Measurements from ENCODE around the gene VEGFB. TPM values are rescaled to one million over a fixed set of nuclear protein-coding genes. Genes with fewer than 3 reads are reported as not detected.

Gene VEGFB
- total and polyA plus RNA-seq, 7 donors, result 23.4 to 117 (median 94.9) TPM

DNA sequence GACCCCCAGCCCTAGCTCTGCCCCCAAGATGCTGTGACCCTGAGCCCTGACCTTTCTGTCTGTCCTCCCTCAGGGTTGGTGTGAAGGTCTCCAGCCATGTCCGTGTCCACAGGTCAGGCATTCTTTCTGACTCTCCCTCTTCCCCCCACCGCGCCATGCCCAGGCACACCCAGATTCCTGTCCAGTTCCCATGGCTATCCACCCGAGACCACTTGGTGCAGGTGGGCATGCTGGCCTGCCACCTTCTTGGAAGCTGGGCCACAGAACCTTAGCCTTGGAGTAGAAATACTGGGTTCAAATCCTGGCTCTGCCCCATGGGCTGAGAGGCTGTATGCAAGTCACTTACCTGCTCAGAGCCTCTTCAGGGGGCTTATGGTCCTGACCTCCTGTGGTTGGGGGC lies 14.7 kb downstream of the VEGFB start:
- Histone ChIP-seq H3K27ac (no peak overlapping the region), H3K36me3 (peaks cover 0 to 2% (median 0%) of the 10 kb centered on the region in 4 donors), H3K27me3 (no peaks in the 10 kb centered on the region), H3K4me3 (no peak overlapping the region), H3K4me1 (peaks cover 0 to 68% (median 46%) of the 10 kb centered on the region in 4 donors), H3K9me3 (no peaks in the 10 kb centered on the region)
- intact Hi-C loops (cut with DNase I), result loop anchor here (5.0 kb wide), 1 partner anchor 53 kb away; the partner anchor contains the start of gene CATSPERZ
- TF ChIP-seq POLR2A (IDR thresholded peaks at IDR 0.05) (no peak), EP300 (IDR thresholded peaks at IDR 0.05) (no peak), POLR2AphosphoS5 (IDR thresholded peaks at IDR 0.05) (no peak)
- TF ChIP-seq, protein P1, sequence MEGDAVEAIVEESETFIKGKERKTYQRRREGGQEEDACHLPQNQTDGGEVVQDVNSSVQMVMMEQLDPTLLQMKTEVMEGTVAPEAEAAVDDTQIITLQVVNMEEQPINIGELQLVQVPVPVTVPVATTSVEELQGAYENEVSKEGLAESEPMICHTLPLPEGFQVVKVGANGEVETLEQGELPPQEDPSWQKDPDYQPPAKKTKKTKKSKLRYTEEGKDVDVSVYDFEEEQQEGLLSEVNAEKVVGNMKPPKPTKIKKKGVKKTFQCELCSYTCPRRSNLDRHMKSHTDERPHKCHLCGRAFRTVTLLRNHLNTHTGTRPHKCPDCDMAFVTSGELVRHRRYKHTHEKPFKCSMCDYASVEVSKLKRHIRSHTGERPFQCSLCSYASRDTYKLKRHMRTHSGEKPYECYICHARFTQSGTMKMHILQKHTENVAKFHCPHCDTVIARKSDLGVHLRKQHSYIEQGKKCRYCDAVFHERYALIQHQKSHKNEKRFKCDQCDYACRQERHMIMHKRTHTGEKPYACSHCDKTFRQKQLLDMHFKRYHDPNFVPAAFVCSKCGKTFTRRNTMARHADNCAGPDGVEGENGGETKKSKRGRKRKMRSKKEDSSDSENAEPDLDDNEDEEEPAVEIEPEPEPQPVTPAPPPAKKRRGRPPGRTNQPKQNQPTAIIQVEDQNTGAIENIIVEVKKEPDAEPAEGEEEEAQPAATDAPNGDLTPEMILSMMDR (IDR thresholded peaks at IDR 0.05), result no peak
- WGBS, 2 donors, result 93 to 94% methylated on average over 4 of the region's 4 CpGs
- DNase-seq, result no peak

- Histone ChIP-seq H3K9me3 (no peaks in the 10 kb centered on the region), H3K36me3 (peaks cover 0 to 5% (median 2%) of the 10 kb centered on the region in 4 donors), H3K4me1 (peaks cover 0 to 63% (median 45%) of the 10 kb centered on the region in 4 donors), H3K4me3 (no peak overlapping the region), H3K27me3 (no peaks in the 10 kb centered on the region), H3K27ac (no peak overlapping the region)
- TF ChIP-seq EP300 (IDR thresholded peaks at IDR 0.05), result no peak
- no peak for TF ChIP-seq POLR2A (IDR thresholded peaks at IDR 0.05)
- TF ChIP-seq POLR2AphosphoS5 (IDR thresholded peaks at IDR 0.05), result no peak
- TF ChIP-seq, protein P1 (IDR thresholded peaks at IDR 0.05), result no peak
- no peak for DNase-seq
- intact Hi-C loops (cut with DNase I), result loop anchor here (5.0 kb wide), 1 partner anchor 53 kb away; the partner anchor contains the start of gene CATSPERZ
- WGBS, 2 donors, result 88 to 89% methylated on average over 8 of the region's 8 CpGs
Measured at GRCh38 chr11:64249563-64250414, 15.4 kb downstream of the VEGFB start.

- H3K4me3 ChIP-seq, result peak overlapping the region; percentile 37 to 93 (median 76)
- intact Hi-C loops (cut with DNase I), result no loop called here
- peaks cover 0 to 56% (median 38%) of the 10 kb centered on the region in 4 donors for H3K4me1 ChIP-seq
- no peak for DNase-seq
- no peaks in the 10 kb centered on the region for H3K9me3 ChIP-seq
- no peaks in the 10 kb centered on the region for H3K27me3 ChIP-seq
- peak overlapping the region; percentile 73 to 85 (median 79) for H3K27ac ChIP-seq
- 22 to 25% methylated on average over 13 of the region's 13 CpGs for WGBS, 2 donors
- peaks cover 0 to 11% (median 7%) of the 10 kb centered on the region in 4 donors for H3K36me3 ChIP-seq
- no peak for TF ChIP-seq EP300 (IDR thresholded peaks at IDR 0.05)
- no peak for TF ChIP-seq POLR2AphosphoS5 (IDR thresholded peaks at IDR 0.05)
- no peak for TF ChIP-seq POLR2A (IDR thresholded peaks at IDR 0.05)
- TF ChIP-seq, protein P1 (IDR thresholded peaks at IDR 0.05), result no peak
Measured at GRCh38 chr11:64250415-64251015, 16.1 kb downstream of the VEGFB start.

DNA sequence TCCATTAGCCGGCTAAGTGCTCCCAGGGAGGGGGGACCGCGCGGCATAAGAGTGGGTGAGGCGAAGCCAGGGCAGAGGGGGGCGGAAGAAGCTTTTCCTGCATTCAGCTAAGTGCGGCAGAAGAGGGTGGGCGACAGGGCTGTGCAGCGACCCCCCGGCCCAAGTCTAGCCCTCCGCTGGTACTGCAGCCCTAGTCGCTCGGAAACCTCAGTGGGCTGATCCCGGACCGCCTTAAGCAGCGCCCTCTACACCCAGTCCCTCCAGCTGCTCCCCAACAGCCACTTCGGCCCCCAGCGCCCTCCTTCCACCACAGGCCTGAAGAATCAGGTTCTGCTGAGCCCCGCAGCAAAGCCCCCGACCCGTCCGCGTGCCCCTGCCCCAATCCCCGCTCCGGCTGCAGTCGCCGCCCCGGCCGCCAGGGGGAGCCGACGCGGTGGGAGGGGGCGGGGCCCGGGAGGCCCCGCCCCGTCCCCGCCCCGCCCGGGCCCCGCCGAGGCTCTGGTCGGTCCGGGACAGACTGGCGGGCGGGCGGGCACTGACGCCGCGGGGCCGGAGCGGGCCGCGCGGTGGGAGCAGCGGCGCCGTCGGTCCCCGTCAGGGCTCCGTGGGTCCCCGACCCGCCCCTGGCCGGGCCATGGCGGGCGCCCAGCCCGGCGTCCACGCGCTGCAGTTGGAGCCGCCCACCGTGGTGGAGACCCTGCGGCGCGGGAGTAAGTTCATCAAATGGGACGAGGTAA lies 16.8 kb downstream of the VEGFB start, which contains the start of gene PLCB3:
Gene PLCB3 (plus strand): TSS at position 515 of the 737 bp plus-strand sequence. CDS start 120 bp downstream, at position 635.
- TF ChIP-seq, protein P1 (IDR thresholded peaks at IDR 0.05), result peak; percentile 64 to 90 (median 71)
- TF ChIP-seq EP300 (IDR thresholded peaks at IDR 0.05) (no peak), POLR2AphosphoS5 (IDR thresholded peaks at IDR 0.05) (peak in 2 of 4 donors; percentile 39 to 43)
- peak; percentile 79 for DNase-seq
- peaks cover 0 to 49% (median 32%) of the 10 kb centered on the region in 4 donors for H3K4me1 ChIP-seq
- intact Hi-C loops (cut with DNase I), result no loop called here
- no peaks in the 10 kb centered on the region for H3K9me3 ChIP-seq
- H3K36me3 ChIP-seq, result peaks cover 3 to 17% (median 11%) of the 10 kb centered on the region in 4 donors
- WGBS, 2 donors, result 1% methylated on average over 75 of the region's 75 CpGs
- no peaks in the 10 kb centered on the region for H3K27me3 ChIP-seq
- peak within 1 kb of the TSS; percentile 73 to 85 (median 79) for H3K27ac ChIP-seq
- peak within 1 kb of the TSS; percentile 68 to 93 (median 79) for H3K4me3 ChIP-seq

Data from sigmoid colon (tissue), 7 donors.